Measurements from ENCODE around the gene CDH13. TPM values are rescaled to one million over a fixed set of nuclear protein-coding genes. Genes with fewer than 3 reads are reported as not detected.
A peak's percentile ranks its signal among the peaks of the same experiment; 100 is the strongest.

The CDH13 gene
- total and polyA plus RNA-seq, 2 experiments from 2014 or later = 1.6 to 4.4 TPM

DNA sequence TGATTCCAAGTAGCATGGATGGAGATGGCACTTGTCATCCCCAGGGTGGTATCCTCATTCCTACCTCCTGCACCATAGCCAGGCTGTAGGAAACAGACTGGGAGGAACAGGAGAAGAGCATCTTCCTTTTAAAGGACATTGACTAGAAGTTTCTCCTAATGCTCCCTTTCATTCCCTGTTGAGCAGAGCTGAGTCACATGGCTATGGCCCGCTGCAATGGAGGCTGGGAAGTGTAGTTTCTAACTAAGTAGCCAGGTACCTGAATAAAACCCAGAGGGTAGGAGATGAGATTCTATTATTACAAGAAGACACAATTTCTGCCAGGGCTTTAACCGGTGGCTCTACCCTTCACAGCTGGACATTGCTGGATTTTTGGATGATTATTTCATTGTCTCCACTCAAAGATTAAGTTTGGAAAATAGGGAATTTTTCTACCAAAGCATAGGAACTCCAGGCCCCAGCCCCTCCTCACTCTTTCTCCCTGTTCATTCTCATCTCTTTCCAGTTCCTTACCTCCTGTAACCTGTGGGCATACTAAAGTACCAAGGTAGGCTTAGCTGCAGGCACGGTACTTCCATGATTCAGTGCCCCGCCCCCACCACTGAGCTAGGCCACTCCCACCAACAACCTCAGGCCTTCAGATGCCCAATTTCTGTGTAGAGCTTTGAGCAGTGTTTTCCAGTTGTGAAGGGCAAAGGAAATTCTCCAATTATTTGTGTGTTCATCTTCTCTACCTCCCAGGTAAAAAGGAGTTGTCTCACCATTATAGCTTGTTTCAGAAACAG lies 378.3 kb downstream of the CDH13 start:
- peak overlapping the region; percentile 66; the same call in 1 of the 2 replicates for H2AFZ ChIP-seq
- H3K36me3 Mint-ChIP-seq (ENCODE audit: low read depth) = no peaks in the 10 kb centered on the region
- H3K27me3 ChIP-seq (ENCODE audit: insufficient read depth) = no peaks in the 10 kb centered on the region
- H3K4me3 ChIP-seq = no peak overlapping the region
- no peaks in the 10 kb centered on the region for H3K4me1 ChIP-seq (ENCODE audit: insufficient read depth)
- H3K79me2 ChIP-seq (replicated peaks; ENCODE audit: insufficient read depth) = no peaks in the 10 kb centered on the region
- H3K27me3 Mint-ChIP-seq (ENCODE audit: insufficient read depth, low read depth, poor library complexity) = peaks cover 3% of the 10 kb centered on the region
- no peak overlapping the region for H3K4me2 ChIP-seq
- H3F3A ChIP-seq (replicated peaks; ENCODE audit: low read depth) = no peaks in the 10 kb centered on the region
- 0 out of 2 replicates have a peak, but pooled peaks cover 6% of the 10 kb centered on the region for H3K9me2 ChIP-seq (ENCODE audit: insufficient read depth)
- no peak overlapping the region for H3K27ac Mint-ChIP-seq
- no peaks in the 10 kb centered on the region; the same call in 2 of the 3 replicates for H3K9me3 Mint-ChIP-seq
- TF ChIP-seq ZNF331 (CRISPR knock-in tag; IDR thresholded peaks at IDR 0.05; ENCODE audit: low read depth) (no peak), EZH2 (IDR thresholded peaks at IDR 0.05; ENCODE audit: low read depth, unreplicated experiment) (no peak), STAT1 (IDR thresholded peaks at IDR 0.05; ENCODE audit: unreplicated experiment) (no peak), POLR2AphosphoS5 (IDR thresholded peaks at IDR 0.05; ENCODE audit: low read depth) (no peak), ZNF114 (CRISPR knock-in tag; IDR thresholded peaks at IDR 0.05) (no peak), JUNB (IDR thresholded peaks at IDR 0.05; ENCODE audit: unreplicated experiment) (no peak), CREB1 (CRISPR knock-in tag; IDR thresholded peaks at IDR 0.05; ENCODE audit: low read depth) (no peak), NANOG (IDR thresholded peaks at IDR 0.05; ENCODE audit: borderline replicate concordance) (no peak), EZH2phosphoT487 (IDR thresholded peaks at IDR 0.05; ENCODE audit: unreplicated experiment) (no peak)
- TF ChIP-seq, protein P1, sequence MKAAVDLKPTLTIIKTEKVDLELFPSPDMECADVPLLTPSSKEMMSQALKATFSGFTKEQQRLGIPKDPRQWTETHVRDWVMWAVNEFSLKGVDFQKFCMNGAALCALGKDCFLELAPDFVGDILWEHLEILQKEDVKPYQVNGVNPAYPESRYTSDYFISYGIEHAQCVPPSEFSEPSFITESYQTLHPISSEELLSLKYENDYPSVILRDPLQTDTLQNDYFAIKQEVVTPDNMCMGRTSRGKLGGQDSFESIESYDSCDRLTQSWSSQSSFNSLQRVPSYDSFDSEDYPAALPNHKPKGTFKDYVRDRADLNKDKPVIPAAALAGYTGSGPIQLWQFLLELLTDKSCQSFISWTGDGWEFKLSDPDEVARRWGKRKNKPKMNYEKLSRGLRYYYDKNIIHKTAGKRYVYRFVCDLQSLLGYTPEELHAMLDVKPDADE (IDR thresholded peaks at IDR 0.05) = no peak
- TF ChIP-seq, protein P2, sequence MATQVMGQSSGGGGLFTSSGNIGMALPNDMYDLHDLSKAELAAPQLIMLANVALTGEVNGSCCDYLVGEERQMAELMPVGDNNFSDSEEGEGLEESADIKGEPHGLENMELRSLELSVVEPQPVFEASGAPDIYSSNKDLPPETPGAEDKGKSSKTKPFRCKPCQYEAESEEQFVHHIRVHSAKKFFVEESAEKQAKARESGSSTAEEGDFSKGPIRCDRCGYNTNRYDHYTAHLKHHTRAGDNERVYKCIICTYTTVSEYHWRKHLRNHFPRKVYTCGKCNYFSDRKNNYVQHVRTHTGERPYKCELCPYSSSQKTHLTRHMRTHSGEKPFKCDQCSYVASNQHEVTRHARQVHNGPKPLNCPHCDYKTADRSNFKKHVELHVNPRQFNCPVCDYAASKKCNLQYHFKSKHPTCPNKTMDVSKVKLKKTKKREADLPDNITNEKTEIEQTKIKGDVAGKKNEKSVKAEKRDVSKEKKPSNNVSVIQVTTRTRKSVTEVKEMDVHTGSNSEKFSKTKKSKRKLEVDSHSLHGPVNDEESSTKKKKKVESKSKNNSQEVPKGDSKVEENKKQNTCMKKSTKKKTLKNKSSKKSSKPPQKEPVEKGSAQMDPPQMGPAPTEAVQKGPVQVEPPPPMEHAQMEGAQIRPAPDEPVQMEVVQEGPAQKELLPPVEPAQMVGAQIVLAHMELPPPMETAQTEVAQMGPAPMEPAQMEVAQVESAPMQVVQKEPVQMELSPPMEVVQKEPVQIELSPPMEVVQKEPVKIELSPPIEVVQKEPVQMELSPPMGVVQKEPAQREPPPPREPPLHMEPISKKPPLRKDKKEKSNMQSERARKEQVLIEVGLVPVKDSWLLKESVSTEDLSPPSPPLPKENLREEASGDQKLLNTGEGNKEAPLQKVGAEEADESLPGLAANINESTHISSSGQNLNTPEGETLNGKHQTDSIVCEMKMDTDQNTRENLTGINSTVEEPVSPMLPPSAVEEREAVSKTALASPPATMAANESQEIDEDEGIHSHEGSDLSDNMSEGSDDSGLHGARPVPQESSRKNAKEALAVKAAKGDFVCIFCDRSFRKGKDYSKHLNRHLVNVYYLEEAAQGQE (IDR thresholded peaks at IDR 0.05; ENCODE audit: unreplicated experiment) = no peak
- TF ChIP-seq, protein P3, sequence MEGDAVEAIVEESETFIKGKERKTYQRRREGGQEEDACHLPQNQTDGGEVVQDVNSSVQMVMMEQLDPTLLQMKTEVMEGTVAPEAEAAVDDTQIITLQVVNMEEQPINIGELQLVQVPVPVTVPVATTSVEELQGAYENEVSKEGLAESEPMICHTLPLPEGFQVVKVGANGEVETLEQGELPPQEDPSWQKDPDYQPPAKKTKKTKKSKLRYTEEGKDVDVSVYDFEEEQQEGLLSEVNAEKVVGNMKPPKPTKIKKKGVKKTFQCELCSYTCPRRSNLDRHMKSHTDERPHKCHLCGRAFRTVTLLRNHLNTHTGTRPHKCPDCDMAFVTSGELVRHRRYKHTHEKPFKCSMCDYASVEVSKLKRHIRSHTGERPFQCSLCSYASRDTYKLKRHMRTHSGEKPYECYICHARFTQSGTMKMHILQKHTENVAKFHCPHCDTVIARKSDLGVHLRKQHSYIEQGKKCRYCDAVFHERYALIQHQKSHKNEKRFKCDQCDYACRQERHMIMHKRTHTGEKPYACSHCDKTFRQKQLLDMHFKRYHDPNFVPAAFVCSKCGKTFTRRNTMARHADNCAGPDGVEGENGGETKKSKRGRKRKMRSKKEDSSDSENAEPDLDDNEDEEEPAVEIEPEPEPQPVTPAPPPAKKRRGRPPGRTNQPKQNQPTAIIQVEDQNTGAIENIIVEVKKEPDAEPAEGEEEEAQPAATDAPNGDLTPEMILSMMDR (conservative IDR thresholded peaks at IDR 0.05; ENCODE audit: low read depth in 2 of 2) = no peak
- TF ChIP-seq, protein P4, sequence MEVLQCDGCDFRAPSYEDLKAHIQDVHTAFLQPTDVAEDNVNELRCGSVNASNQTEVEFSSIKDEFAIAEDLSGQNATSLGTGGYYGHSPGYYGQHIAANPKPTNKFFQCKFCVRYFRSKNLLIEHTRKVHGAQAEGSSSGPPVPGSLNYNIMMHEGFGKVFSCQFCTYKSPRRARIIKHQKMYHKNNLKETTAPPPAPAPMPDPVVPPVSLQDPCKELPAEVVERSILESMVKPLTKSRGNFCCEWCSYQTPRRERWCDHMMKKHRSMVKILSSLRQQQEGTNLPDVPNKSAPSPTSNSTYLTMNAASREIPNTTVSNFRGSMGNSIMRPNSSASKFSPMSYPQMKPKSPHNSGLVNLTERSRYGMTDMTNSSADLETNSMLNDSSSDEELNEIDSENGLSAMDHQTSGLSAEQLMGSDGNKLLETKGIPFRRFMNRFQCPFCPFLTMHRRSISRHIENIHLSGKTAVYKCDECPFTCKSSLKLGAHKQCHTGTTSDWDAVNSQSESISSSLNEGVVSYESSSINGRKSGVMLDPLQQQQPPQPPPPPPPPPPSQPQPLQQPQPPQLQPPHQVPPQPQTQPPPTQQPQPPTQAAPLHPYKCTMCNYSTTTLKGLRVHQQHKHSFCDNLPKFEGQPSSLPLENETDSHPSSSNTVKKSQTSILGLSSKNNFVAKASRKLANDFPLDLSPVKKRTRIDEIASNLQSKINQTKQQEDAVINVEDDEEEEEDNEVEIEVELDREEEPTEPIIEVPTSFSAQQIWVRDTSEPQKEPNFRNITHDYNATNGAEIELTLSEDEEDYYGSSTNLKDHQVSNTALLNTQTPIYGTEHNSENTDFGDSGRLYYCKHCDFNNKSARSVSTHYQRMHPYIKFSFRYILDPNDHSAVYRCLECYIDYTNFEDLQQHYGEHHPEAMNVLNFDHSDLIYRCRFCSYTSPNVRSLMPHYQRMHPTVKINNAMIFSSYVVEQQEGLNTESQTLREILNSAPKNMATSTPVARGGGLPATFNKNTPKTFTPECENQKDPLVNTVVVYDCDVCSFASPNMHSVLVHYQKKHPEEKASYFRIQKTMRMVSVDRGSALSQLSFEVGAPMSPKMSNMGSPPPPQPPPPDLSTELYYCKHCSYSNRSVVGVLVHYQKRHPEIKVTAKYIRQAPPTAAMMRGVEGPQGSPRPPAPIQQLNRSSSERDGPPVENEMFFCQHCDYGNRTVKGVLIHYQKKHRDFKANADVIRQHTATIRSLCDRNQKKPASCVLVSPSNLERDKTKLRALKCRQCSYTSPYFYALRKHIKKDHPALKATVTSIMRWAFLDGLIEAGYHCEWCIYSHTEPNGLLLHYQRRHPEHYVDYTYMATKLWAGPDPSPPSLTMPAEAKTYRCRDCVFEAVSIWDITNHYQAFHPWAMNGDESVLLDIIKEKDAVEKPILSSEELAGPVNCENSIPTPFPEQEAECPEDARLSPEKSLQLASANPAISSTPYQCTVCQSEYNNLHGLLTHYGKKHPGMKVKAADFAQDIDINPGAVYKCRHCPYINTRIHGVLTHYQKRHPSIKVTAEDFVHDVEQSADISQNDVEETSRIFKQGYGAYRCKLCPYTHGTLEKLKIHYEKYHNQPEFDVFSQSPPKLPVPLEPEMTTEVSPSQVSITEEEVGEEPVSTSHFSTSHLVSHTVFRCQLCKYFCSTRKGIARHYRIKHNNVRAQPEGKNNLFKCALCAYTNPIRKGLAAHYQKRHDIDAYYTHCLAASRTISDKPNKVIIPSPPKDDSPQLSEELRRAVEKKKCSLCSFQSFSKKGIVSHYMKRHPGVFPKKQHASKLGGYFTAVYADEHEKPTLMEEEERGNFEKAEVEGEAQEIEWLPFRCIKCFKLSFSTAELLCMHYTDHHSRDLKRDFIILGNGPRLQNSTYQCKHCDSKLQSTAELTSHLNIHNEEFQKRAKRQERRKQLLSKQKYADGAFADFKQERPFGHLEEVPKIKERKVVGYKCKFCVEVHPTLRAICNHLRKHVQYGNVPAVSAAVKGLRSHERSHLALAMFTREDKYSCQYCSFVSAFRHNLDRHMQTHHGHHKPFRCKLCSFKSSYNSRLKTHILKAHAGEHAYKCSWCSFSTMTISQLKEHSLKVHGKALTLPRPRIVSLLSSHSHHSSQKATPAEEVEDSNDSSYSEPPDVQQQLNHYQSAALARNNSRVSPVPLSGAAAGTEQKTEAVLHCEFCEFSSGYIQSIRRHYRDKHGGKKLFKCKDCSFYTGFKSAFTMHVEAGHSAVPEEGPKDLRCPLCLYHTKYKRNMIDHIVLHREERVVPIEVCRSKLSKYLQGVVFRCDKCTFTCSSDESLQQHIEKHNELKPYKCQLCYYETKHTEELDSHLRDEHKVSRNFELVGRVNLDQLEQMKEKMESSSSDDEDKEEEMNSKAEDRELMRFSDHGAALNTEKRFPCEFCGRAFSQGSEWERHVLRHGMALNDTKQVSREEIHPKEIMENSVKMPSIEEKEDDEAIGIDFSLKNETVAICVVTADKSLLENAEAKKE (CRISPR knock-in tag; IDR thresholded peaks at IDR 0.05) = no peak
- peaks cover 4% of the 10 kb centered on the region; the same call in 1 of the 3 replicates for H3K4me1 Mint-ChIP-seq
- no peak overlapping the region for H3K4me3 Mint-ChIP-seq
- H3K36me3 ChIP-seq (ENCODE audit: insufficient read depth) = no peaks in the 10 kb centered on the region
- no peak overlapping the region for H3K27ac ChIP-seq (ENCODE audit: low read depth)
- no peaks in the 10 kb centered on the region for H4K20me1 ChIP-seq (replicated peaks; ENCODE audit: insufficient read depth)
- ATAC-seq (peak; percentile 43; the same call in 2 of the 3 replicates), DNase-seq (ENCODE audit: low spot score) (peak; percentile 10)

All from GM23338 (cell line).